Activated B cell treated with CpG ODN at 0.5 μM for 24 hours (primary cell): ENCODE results near the gene STRN3. TPM values are rescaled to one million over a fixed set of nuclear protein-coding genes. Genes with fewer than 3 reads are reported as not detected.
"Not testable (repeated sequence)": the region's sequence is repeated elsewhere in the genome, so short reads cannot be mapped to it uniquely, and the experiment has no call there.

Experiments used
- ATAC-seq: fragments of 200-7000 bp; cut with Tn5 transposase; one replicate; pipeline ENCODE4 v1.10.0; 2021; ENCODE audit warnings: low read depth, mild to moderate bottlenecking, moderate library complexity
- CTCF ChIA-PET: fragments of 350-600 bp; sonication (Branson Sonifier 250); formaldehyde crosslinking; loops from one replicate; lab custom pipeline; 2021; ENCODE audit warnings: antibody characterized with exemption; lab: Charles Lee
- POLR2A ChIA-PET: fragments of 350-600 bp; sonication (Branson Sonifier 250); formaldehyde crosslinking; loops from one replicate; lab custom pipeline; 2021; ENCODE audit warnings: antibody characterized with exemption; lab: Charles Lee
- DNase-seq: peaks from one replicate; pipeline ENCODE4 v3.0.0; 2022
- H3K27ac Mint-ChIP-seq: one replicate; pipeline ENCODE4 v1.8.0; 2020; ENCODE audit warnings: mixed read lengths
- H3K27me3 Mint-ChIP-seq: one replicate; pipeline ENCODE4 v1.8.0; 2021; ENCODE audit warnings: mixed read lengths
- H3K36me3 Mint-ChIP-seq: one replicate; pipeline ENCODE4 v1.8.0; 2021; ENCODE audit warnings: low read depth, mixed read lengths
- H3K4me1 Mint-ChIP-seq: one replicate; pipeline ENCODE4 v1.8.0; 2021; ENCODE audit warnings: mixed read lengths
- H3K4me3 Mint-ChIP-seq: one replicate; pipeline ENCODE4 v1.8.0; 2020; ENCODE audit warnings: mild to moderate bottlenecking, mixed read lengths
- H3K9me3 Mint-ChIP-seq: one replicate; pipeline ENCODE4 v1.8.0; 2020; ENCODE audit warnings: mixed read lengths
- CTCF ChIP-seq: fragments of 200-600 bp; IDR thresholded peaks from one replicate; pipeline ENCODE4 v1.8.0; 2022; ENCODE audit warnings: antibody characterized with exemption, mild to moderate bottlenecking
- intact Hi-C: fragments of 100-400 bp; cut with micrococcal nuclease; formaldehyde crosslinking; loops from one replicate; pipeline ENCODE4 v1.15.1; 2024
- total RNA-seq: library from RNA; stranded (reverse); gene quantifications from 2 replicates; pipeline ENCODE4 v1.2.3, GENCODE V29; 2022

Gene STRN3
- total RNA-seq, 1 donor from 2014 or later = 31.0 TPM

DNA sequence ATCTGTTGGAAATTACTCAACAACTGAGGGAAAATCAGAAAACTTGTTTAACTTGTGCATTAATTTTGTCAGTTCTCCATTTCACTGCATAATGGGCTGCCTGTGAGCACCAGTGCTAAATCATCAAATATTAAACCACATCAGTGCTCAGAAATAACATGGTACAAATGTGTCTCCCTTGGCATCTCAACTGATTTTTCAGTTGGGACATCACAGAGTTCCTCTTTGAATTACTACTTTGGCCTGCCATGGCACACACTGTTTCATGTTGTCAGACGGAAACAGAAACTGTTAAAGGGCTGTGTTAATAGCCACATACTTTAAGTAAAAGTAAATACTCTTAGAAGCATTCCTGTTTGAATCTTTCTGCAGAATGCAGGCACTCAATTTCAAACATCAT is 42.1 kb upstream of the STRN3 start:
- TF ChIP-seq CTCF = no peak
- H3K27ac Mint-ChIP-seq = no peak overlapping the region
- ChIA-PET CTCF (interaction anchor here (0.6 kb wide), 1 partner anchor 89 kb away, joined by 3 read pairs; no protein-coding TSS in a partner anchor), POLR2A (no interaction called here)
- intact Hi-C loops = no loop called here
- no peaks in the 10 kb centered on the region for H3K27me3 Mint-ChIP-seq
- H3K9me3 Mint-ChIP-seq = no peaks in the 10 kb centered on the region
- DNase-seq (no peak), ATAC-seq (no peak)
- H3K4me3 Mint-ChIP-seq = no peak overlapping the region
- peaks cover 47% of the 10 kb centered on the region for H3K36me3 Mint-ChIP-seq
- no peaks in the 10 kb centered on the region for H3K4me1 Mint-ChIP-seq

DNA sequence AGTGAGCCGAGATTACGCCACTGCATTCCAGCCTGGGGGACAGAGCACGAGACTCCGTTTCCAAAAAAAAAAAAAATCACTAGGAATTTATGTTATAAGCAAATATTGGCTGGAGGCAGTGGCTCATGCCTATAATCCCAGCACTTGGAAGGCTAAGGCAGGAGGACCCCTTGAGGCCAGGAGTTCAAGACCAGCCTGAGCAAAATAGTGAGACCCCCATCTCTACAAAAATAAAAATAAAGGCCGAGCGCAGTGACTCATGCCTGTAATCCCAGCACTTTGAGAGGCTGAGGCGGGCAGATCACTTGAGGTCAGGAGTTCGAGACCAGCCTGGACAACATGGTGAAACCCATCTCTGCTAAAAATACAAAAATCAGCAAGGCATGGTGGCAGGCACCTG is 36.7 kb upstream of the STRN3 start:
- POLR2A ChIA-PET = interaction anchor here (0.7 kb wide), 1 partner anchor 273 kb away, joined by 3 read pairs; no protein-coding TSS in a partner anchor
- H3K27me3 Mint-ChIP-seq, intact Hi-C loops, H3K27ac Mint-ChIP-seq, DNase-seq, CTCF ChIA-PET, H3K9me3 Mint-ChIP-seq, ATAC-seq, H3K4me3 Mint-ChIP-seq: not testable (repeated sequence)
- H3K4me1 Mint-ChIP-seq = peaks cover 10% of the 10 kb centered on the region
- H3K36me3 Mint-ChIP-seq = peaks cover 12% of the 10 kb centered on the region

- CTCF ChIA-PET = no interaction called here
- intact Hi-C loops = no loop called here
- no peak overlapping the region for H3K4me3 Mint-ChIP-seq
Measured at GRCh38 chr14:31060253-31060875, 34.2 kb upstream of the STRN3 start.

DNA sequence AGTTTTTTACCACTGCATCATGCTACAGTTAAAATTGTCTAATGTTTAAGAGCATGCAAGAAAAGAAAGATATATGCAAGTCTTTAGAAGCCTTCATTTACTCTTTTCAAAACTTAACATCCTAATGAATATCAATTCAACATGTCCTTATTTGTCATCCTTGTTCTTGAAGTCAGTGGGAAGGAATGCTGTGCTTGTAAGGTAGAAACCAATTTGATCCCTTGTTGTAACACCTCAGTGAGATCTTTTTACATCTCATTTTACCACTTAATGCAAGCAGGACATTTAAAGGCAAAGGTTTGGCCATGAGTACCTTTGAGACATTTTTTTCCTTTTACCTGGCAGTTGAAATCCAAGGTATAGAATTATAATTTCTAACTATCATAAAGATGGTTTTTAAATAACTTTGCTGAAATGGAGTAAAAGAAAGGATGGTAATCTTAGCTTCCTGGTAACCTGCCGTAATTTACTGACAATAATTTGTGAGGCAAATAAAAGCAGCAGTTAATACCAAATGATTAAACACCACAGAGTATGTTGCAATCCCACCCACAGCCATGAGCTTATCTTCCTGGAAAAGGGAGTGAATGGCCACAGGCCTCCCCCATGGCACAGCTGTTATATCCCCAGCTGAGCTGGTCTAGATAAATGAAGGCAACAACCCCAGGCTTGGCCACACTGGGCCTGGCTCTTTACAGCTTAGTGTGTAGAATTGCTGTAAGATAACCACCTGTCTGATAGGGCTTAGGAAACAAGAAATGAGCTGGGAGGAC is 33.2 kb upstream of the STRN3 start:
- no peak overlapping the region for H3K4me3 Mint-ChIP-seq
- H3K9me3 Mint-ChIP-seq = no peaks in the 10 kb centered on the region
- DNase-seq (no peak), ATAC-seq (no peak)
- intact Hi-C loops = no loop called here
- H3K27ac Mint-ChIP-seq = no peak overlapping the region
- H3K4me1 Mint-ChIP-seq = peaks cover 10% of the 10 kb centered on the region
- ChIA-PET POLR2A (interaction anchor here (0.6 kb wide), 1 partner anchor 37 kb away, joined by 3 read pairs; no protein-coding TSS in a partner anchor), CTCF (no interaction called here)
- no peaks in the 10 kb centered on the region for H3K36me3 Mint-ChIP-seq
- H3K27me3 Mint-ChIP-seq = no peaks in the 10 kb centered on the region
- no peak for TF ChIP-seq CTCF

More at GRCh38 chr14:31060253-31060875, 34.2 kb upstream of the STRN3 start:
- H3K9me3 Mint-ChIP-seq = no peaks in the 10 kb centered on the region
- POLR2A ChIA-PET = no interaction called here
- no peak for DNase-seq
- no peak overlapping the region for H3K27ac Mint-ChIP-seq
- TF ChIP-seq CTCF = no peak
- ATAC-seq = no peak
- H3K36me3 Mint-ChIP-seq = no peaks in the 10 kb centered on the region
- H3K27me3 Mint-ChIP-seq = no peaks in the 10 kb centered on the region
- peaks cover 10% of the 10 kb centered on the region for H3K4me1 Mint-ChIP-seq

DNA sequence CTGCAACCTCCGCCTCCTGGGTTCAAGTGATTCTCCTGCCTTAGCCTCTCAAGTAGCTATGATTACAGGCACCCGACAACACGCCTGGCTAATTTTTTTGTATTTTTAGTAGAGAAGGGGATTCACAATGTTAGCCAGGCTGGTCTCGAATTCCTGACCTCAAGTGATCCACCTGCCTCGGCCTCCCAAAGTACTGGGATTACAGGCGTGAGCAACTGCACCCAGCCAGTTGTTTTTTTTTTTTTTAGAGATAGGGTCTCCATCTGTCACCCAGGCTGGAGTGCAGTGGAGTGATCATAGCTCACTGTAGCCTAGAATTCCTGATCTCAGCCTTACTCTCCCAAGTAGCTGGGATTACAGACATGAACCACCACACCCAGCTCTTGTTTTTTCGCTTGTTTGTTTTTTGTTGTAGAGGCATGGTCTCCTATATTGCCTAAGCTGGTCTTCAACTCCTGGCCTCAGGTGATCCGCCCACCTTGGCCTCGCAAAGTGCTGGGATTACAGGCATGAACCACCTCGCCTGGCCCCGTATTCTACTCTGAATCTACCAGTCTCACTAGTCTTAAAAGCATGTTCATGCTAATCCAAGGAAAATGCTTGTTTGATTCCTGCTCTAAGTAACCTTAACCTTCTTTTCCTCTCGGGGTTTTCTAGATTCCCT is 31.7 kb upstream of the STRN3 start:
- no peaks in the 10 kb centered on the region for H3K9me3 Mint-ChIP-seq
- H3K27ac Mint-ChIP-seq = no peak overlapping the region
- ChIA-PET CTCF (no interaction called here), POLR2A (interaction anchor here (0.6 kb wide), 1 partner anchor 28 kb away, joined by 3 read pairs; no protein-coding TSS in a partner anchor)
- ATAC-seq = no peak
- intact Hi-C loops = no loop called here
- no peaks in the 10 kb centered on the region for H3K27me3 Mint-ChIP-seq
- peaks cover 4% of the 10 kb centered on the region for H3K36me3 Mint-ChIP-seq
- peaks cover 10% of the 10 kb centered on the region for H3K4me1 Mint-ChIP-seq
- no peak overlapping the region for H3K4me3 Mint-ChIP-seq
- DNase-seq = no peak
- TF ChIP-seq CTCF = no peak
